GM21367 (cell line): Measurements from ENCODE around the gene CEACAM6.

Source experiments
- ATAC-seq: cut with Tn5 transposase; IDR thresholded peaks from one replicate; pipeline ENCODE4 v1.9.1; 2021; ENCODE audit not compliant: unreplicated experiment

The CEACAM6 gene

GRCh38 chr19:41795031-41795461 lies 39.7 kb downstream of the CEACAM6 start:
- ATAC-seq: no peak

- ATAC-seq: no peak
Observed at GRCh38 chr19:41796362-41796761, 41.0 kb downstream of the CEACAM6 start, which contains the start of gene CEACAM3. TSS of gene CEACAM3 (plus strand) at chr19:41796587. CDS start at chr19:41796678, 91 bp downstream.

GRCh38 chr19:41796901-41797300 lies 41.6 kb downstream of the CEACAM6 start:
- ATAC-seq: no peak

- no peak for ATAC-seq
Observed at GRCh38 chr19:41799444-41800000, 44.2 kb downstream of the CEACAM6 start.

GRCh38 chr19:41801031-41801430 lies 45.7 kb downstream of the CEACAM6 start:
- ATAC-seq: no peak

- ATAC-seq: no peak
Observed at GRCh38 chr19:41801792-41802211, 46.5 kb downstream of the CEACAM6 start.

GRCh38 chr19:41802770-41803169 lies 47.4 kb downstream of the CEACAM6 start:
- ATAC-seq: no peak

- ATAC-seq: no peak
Observed at GRCh38 chr19:41804336-41804735, 49.0 kb downstream of the CEACAM6 start.

- no peak for ATAC-seq
Observed at GRCh38 chr19:41807176-41807575, 51.8 kb downstream of the CEACAM6 start.

- ATAC-seq: no peak
Observed at GRCh38 chr19:41808663-41809566, 53.6 kb downstream of the CEACAM6 start.

- no peak for ATAC-seq
Observed at GRCh38 chr19:41810301-41810700, 55.0 kb downstream of the CEACAM6 start.

GRCh38 chr19:41811036-41811435 lies 55.7 kb downstream of the CEACAM6 start:
- no peak for ATAC-seq

GRCh38 chr19:41811981-41812380 lies 56.7 kb downstream of the CEACAM6 start:
- ATAC-seq: no peak

GRCh38 chr19:41813911-41814310 lies 58.6 kb downstream of the CEACAM6 start:
- ATAC-seq: no peak

- no peak for ATAC-seq
Observed at GRCh38 chr19:41815301-41815700, 60.0 kb downstream of the CEACAM6 start.

GRCh38 chr19:41816761-41817160 lies 61.4 kb downstream of the CEACAM6 start:
- no peak for ATAC-seq

- ATAC-seq: no peak
Observed at GRCh38 chr19:41821003-41821735, 65.8 kb downstream of the CEACAM6 start.
